ENCODE data around the gene SNURF. TPM values are rescaled to one million over a fixed set of nuclear protein-coding genes. Genes with fewer than 3 reads are reported as not detected.

SNURF gene
- polyA plus RNA-seq, 1 donor (not counting 4 experiments of a cell fraction or from before 2014, with no cell fraction given) = 11.1 TPM

DNA sequence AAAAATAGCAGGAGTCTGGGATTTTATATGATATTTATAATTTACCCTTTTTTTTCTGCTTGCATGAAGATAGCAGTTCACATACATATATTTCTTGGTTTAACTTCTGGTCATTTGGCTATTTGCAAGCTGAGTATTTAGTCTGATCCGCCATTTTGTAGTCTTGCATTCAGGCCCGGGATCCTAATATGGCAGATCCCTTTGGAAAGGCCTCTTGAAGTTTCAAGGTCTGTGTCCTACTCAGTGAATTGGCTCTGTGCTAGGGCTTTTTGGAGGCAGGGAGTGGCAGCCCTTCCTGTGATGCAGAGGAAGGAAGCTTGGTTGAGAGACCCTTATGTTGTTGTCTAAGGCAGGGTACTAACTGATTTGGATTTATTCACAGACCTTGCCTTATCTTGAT lies 2.9 kb downstream of the SNURF start:
- Histone ChIP-seq H3K4me3 (ENCODE audit: control insufficient read depth in 2 of 3, extremely low read depth in 1 of 3, insufficient read depth in 2 of 3, low read depth in 1 of 3, low read length in 3 of 3) (no peak overlapping the region), H3K36me3 (ENCODE audit: control insufficient read depth in 2 of 2, extremely low read depth in 1 of 2, insufficient read depth in 2 of 2, low read length in 2 of 2) (no peaks in the 10 kb centered on the region), H2AFZ (ENCODE audit: control insufficient read depth, low read length) (no peak overlapping the region), H3K27ac (ENCODE audit: control insufficient read depth, insufficient read depth, low read length) (no peak overlapping the region), H3K9me1 (ENCODE audit: control insufficient read depth, extremely low read depth, insufficient read depth, low read length) (no peaks in the 10 kb centered on the region), H3K9ac (ENCODE audit: control insufficient read depth, extremely low read depth, insufficient read depth, low read length) (no peak overlapping the region), H3K9me3 (ENCODE audit: control insufficient read depth, low read depth, low read length) (peaks cover 6% of the 10 kb centered on the region), H4K20me1 (ENCODE audit: control insufficient read depth, extremely low read depth, insufficient read depth, low read length) (no peaks in the 10 kb centered on the region), H3K27me3 (ENCODE audit: control insufficient read depth, extremely low read depth, insufficient read depth, low read length) (no peaks in the 10 kb centered on the region), H3K79me2 (ENCODE audit: control insufficient read depth, insufficient read depth, low read length) (peaks cover 58% of the 10 kb centered on the region), H3K4me2 (ENCODE audit: control insufficient read depth, extremely low read depth, insufficient read depth, low read depth, low read length) (no peak overlapping the region), H3K4me1 (ENCODE audit: control insufficient read depth, extremely low read depth, insufficient read depth, low read length) (no peaks in the 10 kb centered on the region)
- FAIRE-seq (no peak), DNase-seq (ENCODE audit: low read depth, low spot score) (no peak)
- TF ChIP-seq EZH2 (IDR thresholded peaks at IDR 0.05; ENCODE audit: low read length) = no peak
- TF ChIP-seq, protein P1, sequence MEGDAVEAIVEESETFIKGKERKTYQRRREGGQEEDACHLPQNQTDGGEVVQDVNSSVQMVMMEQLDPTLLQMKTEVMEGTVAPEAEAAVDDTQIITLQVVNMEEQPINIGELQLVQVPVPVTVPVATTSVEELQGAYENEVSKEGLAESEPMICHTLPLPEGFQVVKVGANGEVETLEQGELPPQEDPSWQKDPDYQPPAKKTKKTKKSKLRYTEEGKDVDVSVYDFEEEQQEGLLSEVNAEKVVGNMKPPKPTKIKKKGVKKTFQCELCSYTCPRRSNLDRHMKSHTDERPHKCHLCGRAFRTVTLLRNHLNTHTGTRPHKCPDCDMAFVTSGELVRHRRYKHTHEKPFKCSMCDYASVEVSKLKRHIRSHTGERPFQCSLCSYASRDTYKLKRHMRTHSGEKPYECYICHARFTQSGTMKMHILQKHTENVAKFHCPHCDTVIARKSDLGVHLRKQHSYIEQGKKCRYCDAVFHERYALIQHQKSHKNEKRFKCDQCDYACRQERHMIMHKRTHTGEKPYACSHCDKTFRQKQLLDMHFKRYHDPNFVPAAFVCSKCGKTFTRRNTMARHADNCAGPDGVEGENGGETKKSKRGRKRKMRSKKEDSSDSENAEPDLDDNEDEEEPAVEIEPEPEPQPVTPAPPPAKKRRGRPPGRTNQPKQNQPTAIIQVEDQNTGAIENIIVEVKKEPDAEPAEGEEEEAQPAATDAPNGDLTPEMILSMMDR (optimal IDR thresholded peaks at IDR 0.05 in 1 of 3, IDR thresholded peaks at IDR 0.05 in 1 of 3, conservative IDR thresholded peaks at IDR 0.05 in 1 of 3; ENCODE audit: extremely low read depth in 1 of 3, insufficient read depth in 2 of 3, low read length in 3 of 3) = no peak
- dilution Hi-C loops (cut with MboI; ENCODE audit: extremely low pct_ligation_motif_present, low sequenced_read_pairs) = no loop called here

DNA sequence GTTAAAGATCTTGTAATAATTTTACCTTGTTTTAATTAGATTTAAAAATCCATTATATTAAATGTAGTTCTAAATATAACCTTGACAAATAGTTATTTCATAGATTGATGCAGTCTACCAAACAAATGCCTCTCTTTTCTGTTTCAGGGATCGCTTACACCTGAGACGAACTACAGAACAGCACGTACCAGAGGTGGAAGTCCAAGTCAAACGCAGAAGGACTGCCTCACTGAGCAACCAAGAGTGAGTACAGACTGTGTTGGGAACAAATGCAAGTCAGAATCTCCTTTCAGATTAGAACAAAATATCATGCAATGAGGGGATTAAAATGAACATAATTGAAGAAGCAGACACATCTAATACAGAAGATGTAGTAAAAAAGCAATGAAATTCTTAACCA lies 7.2 kb downstream of the SNURF start:
- TF ChIP-seq EZH2 (IDR thresholded peaks at IDR 0.05; ENCODE audit: low read length) = no peak
- TF ChIP-seq, protein P1 (optimal IDR thresholded peaks at IDR 0.05 in 1 of 3, IDR thresholded peaks at IDR 0.05 in 1 of 3, conservative IDR thresholded peaks at IDR 0.05 in 1 of 3; ENCODE audit: extremely low read depth in 1 of 3, insufficient read depth in 2 of 3, low read length in 3 of 3) = no peak
- Histone ChIP-seq H4K20me1 (ENCODE audit: control insufficient read depth, extremely low read depth, insufficient read depth, low read length) (no peaks in the 10 kb centered on the region), H3K36me3 (ENCODE audit: control insufficient read depth in 2 of 2, extremely low read depth in 1 of 2, insufficient read depth in 2 of 2, low read length in 2 of 2) (no peaks in the 10 kb centered on the region), H3K9ac (ENCODE audit: control insufficient read depth, extremely low read depth, insufficient read depth, low read length) (no peak overlapping the region), H3K4me1 (ENCODE audit: control insufficient read depth, extremely low read depth, insufficient read depth, low read length) (no peaks in the 10 kb centered on the region), H3K9me1 (ENCODE audit: control insufficient read depth, extremely low read depth, insufficient read depth, low read length) (no peaks in the 10 kb centered on the region), H3K79me2 (ENCODE audit: control insufficient read depth, insufficient read depth, low read length) (peaks cover 45% of the 10 kb centered on the region), H3K27me3 (ENCODE audit: control insufficient read depth, extremely low read depth, insufficient read depth, low read length) (no peaks in the 10 kb centered on the region), H3K4me2 (ENCODE audit: control insufficient read depth, extremely low read depth, insufficient read depth, low read depth, low read length) (no peak overlapping the region), H2AFZ (ENCODE audit: control insufficient read depth, low read length) (no peak overlapping the region), H3K4me3 (ENCODE audit: control insufficient read depth in 2 of 3, extremely low read depth in 1 of 3, insufficient read depth in 2 of 3, low read depth in 1 of 3, low read length in 3 of 3) (no peak overlapping the region), H3K27ac (ENCODE audit: control insufficient read depth, insufficient read depth, low read length) (no peak overlapping the region), H3K9me3 (ENCODE audit: control insufficient read depth, low read depth, low read length) (peaks cover 2% of the 10 kb centered on the region)
- dilution Hi-C loops (cut with MboI; ENCODE audit: extremely low pct_ligation_motif_present, low sequenced_read_pairs) = no loop called here
- no peak for FAIRE-seq
- no peak for DNase-seq (ENCODE audit: low read depth, low spot score)
